DOHH2 (cell line): ENCODE data around the gene KCTD12.
"Not testable (repeated sequence)": the region's sequence is repeated elsewhere in the genome, so short reads cannot be mapped to it uniquely, and the experiment has no call there.

Source experiments
- H3F3A ChIP-seq: fragments of 200-600 bp; sonication (generic), shearing (Covaris generic); 2 replicates; pipeline ENCODE4 v1.6.0; 2016; ENCODE audit warnings: antibody characterized with exemption, mild to moderate bottlenecking; ENCODE audit not compliant: control insufficient read depth, insufficient read depth
- H3K27ac ChIP-seq: fragments of 200-600 bp; sonication (generic); 2 replicates; pipeline ENCODE4 v1.5.1; 2014; ENCODE audit warnings: low read depth, mild to moderate bottlenecking, low read length, moderate library complexity
- H3K27me3 ChIP-seq: fragments of 200-600 bp; sonication (generic); 2 replicates; pipeline ENCODE4 v1.6.1; 2014; ENCODE audit warnings: mild to moderate bottlenecking, low read length, mixed read lengths; ENCODE audit not compliant: control insufficient read depth
- H3K36me3 ChIP-seq: fragments of 200-600 bp; sonication (generic); 2 replicates; pipeline ENCODE4 v1.6.1; 2014; ENCODE audit warnings: mild to moderate bottlenecking, low read length, moderate library complexity, mixed read lengths; ENCODE audit not compliant: control insufficient read depth
- H3K4me1 ChIP-seq: fragments of 200-600 bp; sonication (generic); 2 replicates; pipeline ENCODE4 v1.6.1; 2014; ENCODE audit warnings: mild to moderate bottlenecking, low read length, mixed read lengths; ENCODE audit not compliant: control insufficient read depth
- H3K4me2 ChIP-seq: fragments of 200-600 bp; sonication (generic); 2 replicates; pipeline ENCODE4 v1.6.0; 2014; ENCODE audit warnings: mild to moderate bottlenecking, low read length, moderate library complexity
- H3K4me3 ChIP-seq: fragments of 200-600 bp; sonication (generic); 2 replicates; pipeline ENCODE4 v1.5.1; 2014; ENCODE audit warnings: mild to moderate bottlenecking, low read length, mixed read lengths
- H3K79me2 ChIP-seq: fragments of 200-600 bp; sonication (generic); 2 replicates; pipeline ENCODE4 v1.6.1; 2014; ENCODE audit warnings: mild to moderate bottlenecking, low read length, mixed read lengths; ENCODE audit not compliant: control insufficient read depth
- H3K9me2 ChIP-seq: fragments of 200-600 bp; sonication (generic); replicated peaks from 2 replicates; pipeline ENCODE4 v1.6.1; 2014; ENCODE audit warnings: mild to moderate bottlenecking, low read length, mixed read lengths; ENCODE audit not compliant: control insufficient read depth
- H3K9me3 ChIP-seq: fragments of 200-600 bp; sonication (generic); 2 replicates; pipeline ENCODE4 v1.6.1; 2014; ENCODE audit warnings: antibody characterized with exemption, low read length, mixed read lengths; ENCODE audit not compliant: control insufficient read depth, insufficient read depth
- H4K20me1 ChIP-seq: fragments of 200-600 bp; sonication (generic); 2 replicates; pipeline ENCODE4 v1.6.0; 2014; ENCODE audit warnings: low read depth, mild to moderate bottlenecking, antibody characterized with exemption, low read length, moderate library complexity; ENCODE audit not compliant: control insufficient read depth, insufficient read depth
- CTCF ChIP-seq: fragments of 200-600 bp; sonication (generic); IDR thresholded peaks from one replicate; pipeline ENCODE4 v1.5.1; 2014; ENCODE audit warnings: antibody characterized with exemption, mild to moderate bottlenecking, low read depth, low read length; ENCODE audit not compliant: poor library complexity, severe bottlenecking
- EZH2phosphoT487 ChIP-seq: fragments of 200-600 bp; sonication (generic); IDR thresholded peaks from 2 replicates; pipeline ENCODE4 v1.6.1; 2017; ENCODE audit warnings: borderline replicate concordance, mild to moderate bottlenecking, antibody characterized with exemption, low read length, moderate library complexity, mixed read lengths

Gene KCTD12

GRCh38 chr13:76927955-76928354 lies 41.8 kb upstream of the KCTD12 start:
- Histone ChIP-seq H3K36me3 (no peaks in the 10 kb centered on the region), H3K9me3 (no peaks in the 10 kb centered on the region), H3K4me1 (no peaks in the 10 kb centered on the region), H3F3A (no peaks in the 10 kb centered on the region), H3K27ac (no peak overlapping the region), H3K4me2 (no peak overlapping the region), H3K79me2 (no peaks in the 10 kb centered on the region), H4K20me1 (no peaks in the 10 kb centered on the region), H3K4me3 (no peak overlapping the region), H3K9me2 (no peaks in the 10 kb centered on the region), H3K27me3 (peaks cover 1% of the 10 kb centered on the region; the same call in 1 of the 2 replicates)
- no peak for TF ChIP-seq CTCF
- TF ChIP-seq EZH2phosphoT487: no peak

- Histone ChIP-seq H3K79me2 (no peaks in the 10 kb centered on the region), H4K20me1 (no peaks in the 10 kb centered on the region)
These were observed 38.9 kb upstream of the KCTD12 start for GRCh38 chr13:76925115-76925514.

GRCh38 chr13:76921516-76921915 lies 35.3 kb upstream of the KCTD12 start:
- Histone ChIP-seq H3K4me3 (no peak overlapping the region), H3K9me2 (no peaks in the 10 kb centered on the region), H3K36me3 (no peaks in the 10 kb centered on the region), H3K9me3 (no peaks in the 10 kb centered on the region), H3K27me3 (peaks cover 3% of the 10 kb centered on the region; the same call in 1 of the 2 replicates), H3K27ac (no peak overlapping the region), H3K79me2 (no peaks in the 10 kb centered on the region), H4K20me1 (no peaks in the 10 kb centered on the region), H3K4me1 (no peaks in the 10 kb centered on the region), H3K4me2 (no peak overlapping the region), H3F3A (no peaks in the 10 kb centered on the region)
- TF ChIP-seq EZH2phosphoT487 (no peak), CTCF (no peak)

More at GRCh38 chr13:76925115-76925514, 38.9 kb upstream of the KCTD12 start:
- H3K9me2 ChIP-seq: no peaks in the 10 kb centered on the region
- H3K9me3 ChIP-seq: no peaks in the 10 kb centered on the region
- no peak overlapping the region for H3K4me2 ChIP-seq
- H3K4me3 ChIP-seq: no peak overlapping the region
- H3K27ac ChIP-seq: no peak overlapping the region
- TF ChIP-seq CTCF: no peak
- no peak for TF ChIP-seq EZH2phosphoT487
- H3K4me1 ChIP-seq: no peaks in the 10 kb centered on the region
- H3K36me3 ChIP-seq: no peaks in the 10 kb centered on the region
- H3K27me3 ChIP-seq: peaks cover 3% of the 10 kb centered on the region; the same call in 1 of the 2 replicates
- no peaks in the 10 kb centered on the region for H3F3A ChIP-seq

GRCh38 chr13:76917755-76918481 lies 31.7 kb upstream of the KCTD12 start:
- H4K20me1 ChIP-seq, H3F3A ChIP-seq, H3K27ac ChIP-seq, H3K9me3 ChIP-seq, H3K4me1 ChIP-seq, H3K9me2 ChIP-seq, H3K4me3 ChIP-seq, H3K27me3 ChIP-seq, H3K79me2 ChIP-seq, H3K4me2 ChIP-seq, H3K36me3 ChIP-seq: not testable (repeated sequence)
